A549 (cell line): ENCODE results near the gene NPR3. TPM values are rescaled to one million over a fixed set of nuclear protein-coding genes. Genes with fewer than 3 reads are reported as not detected.

Experiments used
- ATAC-seq, 2 experiments: fragments of 200-7000 bp in 1 of 2; fragments of >200 bp in 1 of 2; cut with Nextera tagmentation in 1 of 2; cut with Tn5 transposase in 1 of 2; 3 replicates each; pipeline versions ENCODE4 v1.8.0 to v1.9.1; 2018 to 2020; ENCODE audit warnings: mild to moderate bottlenecking in 1 of 2, moderate library complexity in 1 of 2
- CTCF ChIA-PET: fragments of 300-600 bp; sonication (Branson Sonifier 250); formaldehyde crosslinking; extraction: SDS; loops from one replicate; lab custom pipeline; 2021; ENCODE audit warnings: antibody characterized with exemption, inconsistent platforms; lab: Yijun Ruan, JAX
- POLR2A ChIA-PET: fragments of 350-600 bp; formaldehyde crosslinking; extraction: SDS; loops from one replicate; lab custom pipeline; 2021; ENCODE audit warnings: antibody characterized with exemption, inconsistent platforms; lab: Yijun Ruan, JAX
- DNase-seq, 2 experiments: peaks; one replicate each; pipeline versions ENCODE4 v3.0.0 to v3.0.0-alpha.2; 2011 to 2016; ENCODE audit warnings: low read depth in 1 of 2, low spot score in 1 of 2
- FAIRE-seq: peaks from 2 replicates; lab custom pipeline; 2011; peaks lifted over from hg19 to GRCh38; lab: Jason Lieb, UNC
- H3K27ac ChIP-seq, 2 experiments: fragments of >200 bp; sonication (Bioruptor Twin); formaldehyde crosslinking; 3 replicates each; pipeline ENCODE4 v1.5.1; 2016 to 2017
- H3K4me1 ChIP-seq: fragments of >200 bp; sonication (Bioruptor Twin); formaldehyde crosslinking; 3 replicates; pipeline ENCODE4 v1.6.1; 2016
- H3K4me2 ChIP-seq: fragments of >200 bp; sonication (Bioruptor Twin); formaldehyde crosslinking; 3 replicates; pipeline ENCODE4 v1.6.1; 2016
- H3K4me3 ChIP-seq: fragments of >200 bp; sonication (Bioruptor Twin); formaldehyde crosslinking; 3 replicates; pipeline ENCODE4 v1.5.1; 2016
- H3K9me3 ChIP-seq: fragments of >200 bp; sonication (Bioruptor Twin); formaldehyde crosslinking; 3 replicates; pipeline ENCODE4 v1.6.1; 2016
- BHLHE40 ChIP-seq: IDR thresholded peaks from 2 replicates; pipeline ENCODE4 v1.6.1; 2012; ENCODE audit warnings: low read depth, low read length, inconsistent platforms
- CBX2 ChIP-seq: fragments of 200-600 bp; sonication (generic); IDR thresholded peaks from 2 replicates; pipeline ENCODE4 v1.6.1; 2016; ENCODE audit warnings: low read depth, mild to moderate bottlenecking, borderline replicate concordance
- CEBPB ChIP-seq, 2 experiments: fragments of >200 bp in 1 of 2; sonication (Bioruptor Twin) in 1 of 2; formaldehyde crosslinking in 1 of 2; IDR thresholded peaks; 2 replicates each; pipeline ENCODE4 v1.6.1; 2012 to 2016
- EHF ChIP-seq: fragments of 250-450 bp; sonication (Bioruptor Pico); IDR thresholded peaks from 2 replicates; pipeline ENCODE4 v1.5.0; 2020; ENCODE audit warnings: mild to moderate bottlenecking
- FOSB ChIP-seq: fragments of 250-450 bp; sonication (Bioruptor Pico); IDR thresholded peaks from 2 replicates; pipeline ENCODE4 v1.5.0; 2020; ENCODE audit warnings: mild to moderate bottlenecking, moderate library complexity
- FOSL2 ChIP-seq, 2 experiments: fragments of 450-650 bp in 1 of 2; fragments of >200 bp in 1 of 2; sonication (Bioruptor Twin) in 1 of 2; formaldehyde crosslinking; IDR thresholded peaks; 2 replicates each; pipeline versions ENCODE4 v1.5.0 to v1.6.1; 2016 to 2020; ENCODE audit warnings: mild to moderate bottlenecking in 1 of 2, moderate library complexity in 1 of 2
- GATA3 ChIP-seq: IDR thresholded peaks from 2 replicates; pipeline ENCODE4 v1.6.1; 2012; ENCODE audit warnings: borderline replicate concordance
- HDAC2 ChIP-seq: fragments of 200-600 bp; sonication (generic); IDR thresholded peaks from 2 replicates; pipeline ENCODE4 v1.6.1; 2016
- HEYL ChIP-seq: fragments of 250-450 bp; sonication (Bioruptor Pico); IDR thresholded peaks from 2 replicates; pipeline ENCODE4 v1.8.0; 2021; ENCODE audit warnings: mild to moderate bottlenecking, moderate library complexity
- HOXB13 ChIP-seq: fragments of 250-450 bp; sonication (Bioruptor Pico); IDR thresholded peaks from 2 replicates; pipeline ENCODE4 v1.5.0; 2020; ENCODE audit warnings: low read depth, mild to moderate bottlenecking, moderate library complexity
- JUN ChIP-seq, 2 experiments: fragments of >200 bp; sonication (Bioruptor Twin); formaldehyde crosslinking; IDR thresholded peaks; 2 replicates in 1 of 2; 3 replicates in 1 of 2; pipeline ENCODE4 v1.6.1; 2016 to 2017
- JUNB ChIP-seq: fragments of >200 bp; sonication (Bioruptor Twin); formaldehyde crosslinking; IDR thresholded peaks from 2 replicates; pipeline ENCODE4 v1.6.1; 2016
- MAZ ChIP-seq: fragments of 150-350 bp; IDR thresholded peaks from 2 replicates; pipeline ENCODE4 v1.6.1; 2014; ENCODE audit warnings: antibody characterized with exemption, low read depth, low read length, borderline replicate concordance
- NPAS2 ChIP-seq: fragments of 250-450 bp; sonication (Bioruptor Pico); IDR thresholded peaks from 2 replicates; pipeline ENCODE4 v1.8.0; 2022; ENCODE audit warnings: mild to moderate bottlenecking, moderate library complexity, borderline replicate concordance
- NR3C1 ChIP-seq: fragments of >200 bp; sonication (Bioruptor Twin); formaldehyde crosslinking; IDR thresholded peaks from 3 replicates; pipeline ENCODE4 v1.6.1; 2017
- PHF8 ChIP-seq: fragments of 200-600 bp; sonication (generic); IDR thresholded peaks from 2 replicates; pipeline ENCODE4 v1.6.1; 2016; ENCODE audit warnings: low read depth, mild to moderate bottlenecking, antibody characterized with exemption, moderate library complexity, borderline replicate concordance
- POLR2A ChIP-seq: IDR thresholded peaks from 2 replicates; pipeline ENCODE4 v1.6.1; 2012; ENCODE audit warnings: mild to moderate bottlenecking, low read length
- RAD21 ChIP-seq, 2 experiments: fragments of >200 bp in 1 of 2; sonication (Bioruptor Twin) in 1 of 2; formaldehyde crosslinking in 1 of 2; IDR thresholded peaks in 1 of 2; conservative IDR thresholded peaks in 1 of 2; 2 replicates in 1 of 2; 3 replicates in 1 of 2; pipeline ENCODE4 v1.6.1; 2012 to 2018; ENCODE audit warnings: inconsistent platforms in 1 of 2
- RFX5 ChIP-seq: fragments of 450-650 bp; IDR thresholded peaks from 2 replicates; pipeline ENCODE4 v1.7.1; 2014; ENCODE audit warnings: antibody characterized with exemption, mild to moderate bottlenecking, moderate library complexity
- SMC3 ChIP-seq: fragments of >200 bp; sonication (Bioruptor Twin); formaldehyde crosslinking; IDR thresholded peaks from 3 replicates; pipeline ENCODE4 v1.6.1; 2018; ENCODE audit warnings: inconsistent platforms
- SREBF2 ChIP-seq: fragments of 450-650 bp; IDR thresholded peaks from 2 replicates; pipeline ENCODE4 v1.6.1; 2014; ENCODE audit warnings: mild to moderate bottlenecking, moderate library complexity
- TFCP2L1 ChIP-seq: fragments of 250-450 bp; sonication (Bioruptor Pico); IDR thresholded peaks from 2 replicates; pipeline ENCODE4 v1.5.0; 2021; ENCODE audit warnings: mild to moderate bottlenecking
- ZC3H11A ChIP-seq: fragments of 450-650 bp; IDR thresholded peaks from 2 replicates; pipeline ENCODE4 v1.6.1; 2014; ENCODE audit warnings: antibody characterized with exemption, mild to moderate bottlenecking
- ZFP36 ChIP-seq: fragments of 450-650 bp; IDR thresholded peaks from 2 replicates; pipeline ENCODE4 v1.6.1; 2014; ENCODE audit warnings: borderline replicate concordance; ENCODE audit not compliant: partially characterized antibody
- ZSCAN20 ChIP-seq: fragments of 250-450 bp; sonication (Bioruptor Pico); IDR thresholded peaks from 2 replicates; pipeline ENCODE4 v1.8.0; 2022; ENCODE audit warnings: mild to moderate bottlenecking, moderate library complexity
- whole genome bisulfite sequencing: methylation state at CpG from one replicate; pipeline ENCODE4 v1.1.6; 2017; ENCODE audit errors: missing lambda C conversion rate; 5-methylcytosine and 5-hydroxymethylcytosine counted together
- polyA plus RNA-seq, 4 experiments: library from polyadenylated mRNA; depleted of rRNA in 3 of 4; stranded (reverse); fragments of >200 nt; fragmentation: RNase III in 1 of 4; extraction: RNeasy Plus Mini Kit Qiagen cat#74134 plus additional on column Dnase treatment in 1 of 4; gene quantifications; 2 replicates in 3 of 4; 3 replicates in 1 of 4; pipeline ENCODE4 v1.2.3, GENCODE V29; 2011 to 2017
- TF ChIP-seq, protein P1 (sequence below): fragments of >200 bp; sonication (Bioruptor Twin); formaldehyde crosslinking; IDR thresholded peaks from 3 replicates; pipeline ENCODE4 v1.5.1; 2016
- TF ChIP-seq, protein P2 (sequence below): fragments of 450-650 bp; IDR thresholded peaks from 2 replicates; pipeline ENCODE4 v1.6.1; 2014; ENCODE audit warnings: antibody characterized with exemption

NPR3 gene
- polyA plus RNA-seq, 2 of the 4 experiments (the other 2 are of a cell fraction): 16.4 to 18.6 TPM

DNA sequence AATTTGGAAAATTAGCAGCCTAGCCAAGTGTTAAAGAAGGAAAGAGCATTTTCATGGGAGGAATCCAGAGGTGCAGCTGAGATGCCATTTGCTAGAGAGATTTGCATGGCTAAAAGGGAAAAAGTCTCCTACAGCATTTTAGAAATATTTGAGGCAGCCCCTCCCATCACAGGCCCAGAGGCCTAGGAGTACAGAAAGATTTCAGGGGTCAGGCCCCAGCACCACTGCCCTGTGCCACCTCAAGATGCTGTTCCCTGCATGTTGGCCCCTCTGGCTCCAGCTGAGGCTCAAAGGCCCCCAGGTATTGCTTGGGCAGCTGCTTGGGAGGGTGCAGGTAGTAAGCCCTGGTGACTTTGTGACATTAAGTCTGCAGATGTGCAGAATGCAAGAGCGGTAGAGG lies 26.9 kb upstream of the NPR3 start:
- H3K9me3 ChIP-seq: peaks cover 31% of the 10 kb centered on the region
- POLR2A ChIA-PET: no interaction called here
- H3K27ac ChIP-seq: no peak overlapping the region
- TF ChIP-seq HOXB13 (no peak), ZFP36 (peak; percentile 88)
- WGBS: 83% methylated on average over 1 of the region's 1 CpG
- ATAC-seq (no peak), FAIRE-seq (no peak), DNase-seq (no peak)
- peaks cover 25% of the 10 kb centered on the region; the same call in 2 of the 3 replicates for H3K4me1 ChIP-seq
- H3K4me2 ChIP-seq: no peak overlapping the region
- H3K4me3 ChIP-seq: no peak overlapping the region
- CTCF ChIA-PET: interaction anchor here (1.0 kb wide), 1 partner anchor 71 kb away, joined by 3 read pairs; no protein-coding TSS in a partner anchor

- H3K4me2 ChIP-seq: peak overlapping the region; percentile 50
- TF ChIP-seq JUN (IDR thresholded peaks at IDR 0.05) (no peak), ZFP36 (no peak), FOSL2 (IDR thresholded peaks at IDR 0.05) (no peak), FOSL2 (CRISPR knock-in tag; IDR thresholded peaks at IDR 0.05) (0 out of 2 replicates have a peak, but pooled peaks have one; percentile 16), NR3C1 (no peak)
- TF ChIP-seq, all 56 proteins: peak for 1
- ATAC-seq: no peak
- peaks cover 31% of the 10 kb centered on the region for H3K9me3 ChIP-seq
- peak overlapping the region; percentile 42 to 67; a peak in 5 of 6 replicates for H3K27ac ChIP-seq
- ChIA-PET CTCF (no interaction called here), POLR2A (no interaction called here)
- peaks cover 22% of the 10 kb centered on the region; the same call in 2 of the 3 replicates for H3K4me1 ChIP-seq
- DNase-seq: no peak
- H3K4me3 ChIP-seq: no peak overlapping the region
- 2% methylated on average over 2 of the region's 2 CpGs for WGBS
- FAIRE-seq: peak; percentile 7
Measured at GRCh38 chr5:32686799-32687498, 24.2 kb upstream of the NPR3 start.

DNA sequence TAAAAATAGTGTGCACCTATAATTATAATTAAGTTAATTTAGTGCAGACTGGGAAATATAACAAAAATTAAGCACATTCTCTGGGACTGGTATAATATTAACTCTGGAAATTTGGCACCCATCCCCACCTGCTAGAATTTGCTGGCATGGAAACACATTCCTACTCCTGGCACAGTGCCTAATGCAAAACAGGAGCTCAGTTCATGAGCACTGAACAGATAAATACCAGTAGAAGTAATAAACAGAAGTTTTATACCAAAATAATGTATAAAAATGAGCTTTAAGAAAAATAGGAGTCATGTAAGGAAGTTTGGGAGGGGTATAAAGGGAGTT lies 23.7 kb upstream of the NPR3 start:
- CTCF ChIA-PET: interaction anchor here (0.7 kb wide), 1 partner anchor 493 kb away, joined by 3 read pairs; no protein-coding TSS in a partner anchor

GRCh38 chr5:32690153-32690552 lies 21.0 kb upstream of the NPR3 start:
- no peak for DNase-seq
- WGBS: 56% methylated on average over 2 of the region's 2 CpGs
- TF ChIP-seq RAD21 (conservative IDR thresholded peaks at IDR 0.05 in 1 of 2, IDR thresholded peaks at IDR 0.05 in 1 of 2): peak; percentile 18 to 46; a peak in 2 of 5 replicates
- TF ChIP-seq PHF8: no peak
- no peak for TF ChIP-seq CBX2
- no peak for TF ChIP-seq SREBF2
- TF ChIP-seq, protein P1, sequence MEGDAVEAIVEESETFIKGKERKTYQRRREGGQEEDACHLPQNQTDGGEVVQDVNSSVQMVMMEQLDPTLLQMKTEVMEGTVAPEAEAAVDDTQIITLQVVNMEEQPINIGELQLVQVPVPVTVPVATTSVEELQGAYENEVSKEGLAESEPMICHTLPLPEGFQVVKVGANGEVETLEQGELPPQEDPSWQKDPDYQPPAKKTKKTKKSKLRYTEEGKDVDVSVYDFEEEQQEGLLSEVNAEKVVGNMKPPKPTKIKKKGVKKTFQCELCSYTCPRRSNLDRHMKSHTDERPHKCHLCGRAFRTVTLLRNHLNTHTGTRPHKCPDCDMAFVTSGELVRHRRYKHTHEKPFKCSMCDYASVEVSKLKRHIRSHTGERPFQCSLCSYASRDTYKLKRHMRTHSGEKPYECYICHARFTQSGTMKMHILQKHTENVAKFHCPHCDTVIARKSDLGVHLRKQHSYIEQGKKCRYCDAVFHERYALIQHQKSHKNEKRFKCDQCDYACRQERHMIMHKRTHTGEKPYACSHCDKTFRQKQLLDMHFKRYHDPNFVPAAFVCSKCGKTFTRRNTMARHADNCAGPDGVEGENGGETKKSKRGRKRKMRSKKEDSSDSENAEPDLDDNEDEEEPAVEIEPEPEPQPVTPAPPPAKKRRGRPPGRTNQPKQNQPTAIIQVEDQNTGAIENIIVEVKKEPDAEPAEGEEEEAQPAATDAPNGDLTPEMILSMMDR: peak; percentile 20; the same call in 1 of the 3 replicates
- TF ChIP-seq HEYL (CRISPR knock-in tag): no peak
- TF ChIP-seq, protein P2, sequence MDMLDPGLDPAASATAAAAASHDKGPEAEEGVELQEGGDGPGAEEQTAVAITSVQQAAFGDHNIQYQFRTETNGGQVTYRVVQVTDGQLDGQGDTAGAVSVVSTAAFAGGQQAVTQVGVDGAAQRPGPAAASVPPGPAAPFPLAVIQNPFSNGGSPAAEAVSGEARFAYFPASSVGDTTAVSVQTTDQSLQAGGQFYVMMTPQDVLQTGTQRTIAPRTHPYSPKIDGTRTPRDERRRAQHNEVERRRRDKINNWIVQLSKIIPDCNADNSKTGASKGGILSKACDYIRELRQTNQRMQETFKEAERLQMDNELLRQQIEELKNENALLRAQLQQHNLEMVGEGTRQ: no peak
- TF ChIP-seq JUNB: no peak
- no peak for TF ChIP-seq ZSCAN20 (CRISPR knock-in tag)
- TF ChIP-seq GATA3: no peak
- TF ChIP-seq TFCP2L1: no peak
- TF ChIP-seq EHF (CRISPR knock-in tag): no peak
- no peak for TF ChIP-seq HOXB13
- no peak for TF ChIP-seq RFX5
- no peak for TF ChIP-seq CEBPB (IDR thresholded peaks at IDR 0.05)
- peak; percentile 28; the same call in 2 of the 3 replicates for TF ChIP-seq SMC3
- TF ChIP-seq ZC3H11A: no peak
- TF ChIP-seq BHLHE40: no peak
- TF ChIP-seq MAZ: no peak
- TF ChIP-seq FOSB (CRISPR knock-in tag): no peak
- no peak for TF ChIP-seq NPAS2 (CRISPR knock-in tag)

More for the DNA sequence above, 23.7 kb upstream of the NPR3 start:
- TF ChIP-seq POLR2A: no peak
- TF ChIP-seq TFCP2L1: no peak
- no peak for TF ChIP-seq HDAC2
- TF ChIP-seq, protein P2: no peak
- no peak for TF ChIP-seq NR3C1
- ATAC-seq (no peak), FAIRE-seq (no peak), DNase-seq (no peak)
- Histone ChIP-seq H3K4me1 (peaks cover 27% of the 10 kb centered on the region; the same call in 2 of the 3 replicates), H3K27ac (peak overlapping the region; percentile 42 to 67; a peak in 3 of 6 replicates), H3K4me3 (no peak overlapping the region), H3K9me3 (peaks cover 31% of the 10 kb centered on the region), H3K4me2 (peak overlapping the region; percentile 50)
- POLR2A ChIA-PET: no interaction called here

More at GRCh38 chr5:32690153-32690552, 21.0 kb upstream of the NPR3 start:
- FAIRE-seq: no peak
- CTCF ChIA-PET: interaction anchor here (0.6 to 1.7 kb wide), 7 partner anchors 11 to 490 kb away, joined by 3 to 6 read pairs (median 3); no protein-coding TSS in a partner anchor
- H3K4me1 ChIP-seq: peaks cover 30% of the 10 kb centered on the region; the same call in 2 of the 3 replicates
- ATAC-seq: peak in 1 of 2 experiments; percentile 69; a peak in 3 of 6 replicates
- peaks cover 12% of the 10 kb centered on the region for H3K9me3 ChIP-seq
- no peak overlapping the region for H3K4me2 ChIP-seq
- H3K4me3 ChIP-seq: no peak overlapping the region
- H3K27ac ChIP-seq: no peak overlapping the region
- POLR2A ChIA-PET: no interaction called here
